Endothelial cell of umbilical vein (primary cell): Measurements from ENCODE around the gene TMEM151A. TPM values are rescaled to one million over a fixed set of nuclear protein-coding genes. Genes with fewer than 3 reads are reported as not detected.

Experiments used
- BruUV-seq: library from RNA; stranded (reverse); fragments of 400-500 nt; replicated peaks from 2 replicates; lab custom pipeline; 2021; lab: Mats Ljungman, UMichigan
- CTCF ChIA-PET: fragments of 300-600, 350-600 bp; sonication (Branson Sonifier 250); formaldehyde crosslinking; loops from one replicate; lab custom pipeline; 2021; ENCODE audit warnings: antibody characterized with exemption, inconsistent platforms; lab: Charles Lee
- POLR2A ChIA-PET: fragments of 300-600, 350-600 bp; sonication (Branson Sonifier 250); formaldehyde crosslinking; loops from one replicate; lab custom pipeline; 2021; ENCODE audit warnings: antibody characterized with exemption, inconsistent platforms; lab: Charles Lee
- DNase-seq: peaks from one replicate; pipeline ENCODE4 v3.0.0-alpha.2; 2011; ENCODE audit warnings: low read depth, low spot score
- FAIRE-seq: peaks from 2 replicates; lab custom pipeline; 2011; peaks lifted over from hg19 to GRCh38; lab: Jason Lieb, UNC
- H2AFZ ChIP-seq: 2 replicates; pipeline ENCODE4 v1.6.0; 2012; ENCODE audit warnings: low read depth, low read length, control low read depth, inconsistent platforms
- H3K27ac ChIP-seq: 2 replicates; pipeline ENCODE4 v1.5.1; 2011; ENCODE audit warnings: low read depth, mild to moderate bottlenecking, control low read depth, low read length, moderate library complexity; ENCODE audit not compliant: insufficient read depth
- H3K27me3 ChIP-seq, 2 experiments: 2 replicates each; pipeline versions ENCODE4 v1.6.0 to v1.6.1; 2011; ENCODE audit warnings: low read length in 2 of 2, mixed read lengths in 1 of 2; ENCODE audit not compliant: control insufficient read depth in 2 of 2, insufficient read depth in 2 of 2
- H3K36me3 ChIP-seq, 2 experiments: 2 replicates in 1 of 2; 3 replicates in 1 of 2; pipeline ENCODE4 v1.5.1; 2011; ENCODE audit warnings: low read length in 2 of 2, mild to moderate bottlenecking in 1 of 2, moderate library complexity in 1 of 2; ENCODE audit not compliant: control insufficient read depth in 2 of 2, insufficient read depth in 2 of 2; ENCODE audit errors: extremely low read depth in 1 of 2
- H3K4me1 ChIP-seq: 3 replicates; pipeline ENCODE4 v1.5.1; 2011; ENCODE audit warnings: mild to moderate bottlenecking, low read length; ENCODE audit not compliant: control insufficient read depth, insufficient read depth; ENCODE audit errors: extremely low read depth
- H3K4me2 ChIP-seq: 2 replicates; pipeline ENCODE4 v1.6.1; 2011; ENCODE audit warnings: low read length, control low read depth, mixed read lengths; ENCODE audit not compliant: insufficient read depth
- H3K4me3 ChIP-seq, 3 experiments: fragments of 200-600 bp in 1 of 3; sonication (generic), shearing (Covaris generic) in 1 of 3; replicated peaks in 1 of 3; 2 replicates each; pipeline ENCODE4 v1.5.1; 2011 to 2016; ENCODE audit warnings: control low read depth in 3 of 3, low read length in 3 of 3, mild to moderate bottlenecking in 2 of 3, inconsistent platforms in 1 of 3, low read depth in 1 of 3, moderate library complexity in 1 of 3; ENCODE audit not compliant: insufficient read depth in 1 of 3
- H3K79me2 ChIP-seq: 2 replicates; pipeline ENCODE4 v1.6.0; 2012; ENCODE audit warnings: low read length, inconsistent platforms; ENCODE audit not compliant: control insufficient read depth, insufficient read depth
- H3K9ac ChIP-seq: replicated peaks from 2 replicates; pipeline ENCODE3; 2011; ENCODE audit warnings: low read length, control low read depth; ENCODE audit not compliant: insufficient read depth; ENCODE audit errors: extremely low read depth
- H3K9me1 ChIP-seq: replicated peaks from 3 replicates; pipeline ENCODE4 v1.6.0; 2011; ENCODE audit warnings: mild to moderate bottlenecking, low read length; ENCODE audit not compliant: control insufficient read depth, insufficient read depth; ENCODE audit errors: extremely low read depth
- H3K9me3 ChIP-seq: replicated peaks from 2 replicates; pipeline ENCODE4 v1.5.1; 2012; ENCODE audit warnings: low read length, inconsistent platforms; ENCODE audit not compliant: control insufficient read depth, insufficient read depth
- H4K20me1 ChIP-seq: replicated peaks from 2 replicates; pipeline ENCODE3; 2011; ENCODE audit warnings: mild to moderate bottlenecking, low read length; ENCODE audit not compliant: control insufficient read depth, insufficient read depth; ENCODE audit errors: extremely low read depth
- EZH2 ChIP-seq: IDR thresholded peaks from 2 replicates; pipeline ENCODE4 v1.6.1; 2012; ENCODE audit warnings: borderline replicate concordance, low read depth, mild to moderate bottlenecking, moderate library complexity, low read length, inconsistent platforms; ENCODE audit not compliant: severe bottlenecking
- FOS ChIP-seq: IDR thresholded peaks from 2 replicates; pipeline ENCODE4 v1.6.1; 2011; ENCODE audit warnings: mild to moderate bottlenecking, low read length, moderate library complexity, borderline replicate concordance; ENCODE audit not compliant: insufficient read depth
- GATA2 ChIP-seq: IDR thresholded peaks from 2 replicates; pipeline ENCODE4 v1.7.0; 2011; ENCODE audit warnings: low read depth, mild to moderate bottlenecking, moderate library complexity, mixed read lengths, low read length; ENCODE audit not compliant: insufficient read length, insufficient read depth
- JUN ChIP-seq: IDR thresholded peaks from 2 replicates; pipeline ENCODE4 v1.6.1; 2011; ENCODE audit warnings: borderline replicate concordance, low read depth; ENCODE audit not compliant: insufficient read length, insufficient read depth
- MYC ChIP-seq: IDR thresholded peaks from one replicate; pipeline ENCODE4 v1.6.1; 2011; ENCODE audit warnings: mild to moderate bottlenecking, low read depth, low read length
- POLR2A ChIP-seq: IDR thresholded peaks from 2 replicates; pipeline ENCODE4 v1.6.1; 2012; ENCODE audit warnings: low read depth, mild to moderate bottlenecking, control low read depth, low read length
- POLR2AphosphoS5 ChIP-seq: IDR thresholded peaks from 2 replicates; pipeline ENCODE4 v1.6.1; 2012; ENCODE audit warnings: low read depth, mild to moderate bottlenecking, control low read depth, low read length, moderate library complexity; ENCODE audit not compliant: insufficient read depth
- dilution Hi-C: fragments of 300-500 bp; cut with MboI; formaldehyde crosslinking; loops from one replicate; pipeline ENCODE4 v1.15.0; 2019; ENCODE audit warnings: low sequenced_read_pairs; ENCODE audit not compliant: extremely low pct_ligation_motif_present
- intact Hi-C: fragments of 100-400 bp; cut with micrococcal nuclease; formaldehyde crosslinking; loops from one replicate; pipeline ENCODE4 v1.10.0; 2022
- polyA plus RNA-seq, 4 experiments: library from polyadenylated mRNA; depleted of rRNA in 3 of 4; stranded (reverse) in 3 of 4; unstranded in 1 of 4; fragments of >200 nt; gene quantifications; 2 replicates each; pipeline versions ENCODE4 v1.2.1 to v1.2.3, GENCODE V29; 2011 to 2012; ENCODE audit warnings: missing spikeins in 1 of 4
- total RNA-seq: library from RNA; stranded (reverse); gene quantifications from 2 replicates; pipeline ENCODE4 v1.2.3, GENCODE V29; 2021
- TF ChIP-seq, protein P1 (sequence below): IDR thresholded peaks from 2 replicates; pipeline ENCODE4 v1.6.1; 2011; ENCODE audit not compliant: insufficient read depth, insufficient read length
- TF ChIP-seq, protein P2 (sequence below), 2 donors: IDR thresholded peaks; 1 replicate in 1 of 2; 2 replicates in 1 of 2; pipeline ENCODE4 v1.5.1; 2011; ENCODE audit warnings: low read length in 2 of 2, mild to moderate bottlenecking in 2 of 2, moderate library complexity in 2 of 2, control low read depth in 1 of 2, inconsistent platforms in 1 of 2, low read depth in 1 of 2; ENCODE audit not compliant: insufficient read depth in 1 of 2; ENCODE audit errors: extremely low read depth in 1 of 2

Gene TMEM151A
- total and polyA plus RNA-seq, 2 donors (not counting 3 experiments of a cell fraction or from before 2014, with no cell fraction given) = not detected

DNA sequence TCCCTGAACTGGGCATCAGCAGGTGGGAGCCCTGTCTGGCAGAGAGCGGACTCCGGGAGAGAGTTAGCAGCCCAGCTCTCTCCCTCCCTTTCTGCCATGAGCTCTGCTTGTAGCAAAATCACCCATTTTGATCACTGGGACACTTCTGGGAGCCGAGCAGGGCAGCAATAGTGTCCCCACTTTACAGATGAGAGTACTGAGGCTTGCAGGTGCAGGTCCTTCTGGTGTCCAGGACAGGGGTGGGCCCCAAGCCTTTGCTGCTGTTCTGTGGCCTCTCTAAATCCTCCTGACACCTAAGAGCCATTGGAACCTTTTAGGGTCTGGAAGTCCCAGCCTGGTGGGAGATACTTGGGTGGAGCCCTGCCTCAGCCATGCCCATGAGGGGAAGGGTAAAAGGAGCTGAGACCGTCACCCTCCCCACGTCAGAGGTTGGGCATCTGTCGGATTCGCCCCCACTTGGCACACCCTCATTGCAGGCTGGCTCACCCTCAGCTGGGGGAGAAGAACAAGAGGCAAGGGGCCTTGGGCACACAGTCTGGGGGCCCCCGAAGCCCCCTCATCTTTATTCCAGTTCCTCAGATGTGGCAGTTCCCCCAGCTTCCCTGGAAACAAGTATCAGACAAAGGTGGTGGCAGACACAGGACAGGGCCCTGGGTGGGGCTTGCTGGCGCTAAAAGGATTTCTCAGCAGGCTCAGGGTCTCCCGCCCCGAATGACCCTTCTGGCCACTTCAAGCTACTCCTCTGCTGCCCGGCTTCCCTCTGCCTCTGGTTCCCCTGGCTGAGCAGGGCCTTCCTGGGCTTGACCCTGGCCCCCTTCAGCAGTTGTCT is 40.1 kb downstream of the TMEM151A start:
- Histone ChIP-seq H4K20me1 (no peaks in the 10 kb centered on the region), H3K79me2 (no peaks in the 10 kb centered on the region), H3K4me2 (no peak overlapping the region), H3K4me1 (peaks cover 18% of the 10 kb centered on the region), H3K27ac (no peak overlapping the region), H3K36me3 (no peaks in the 10 kb centered on the region), H3K4me3 (no peak overlapping the region), H3K9me3 (no peaks in the 10 kb centered on the region), H3K9me1 (no peaks in the 10 kb centered on the region), H2AFZ (no peak overlapping the region), H3K9ac (no peak overlapping the region), H3K27me3 (no peaks in the 10 kb centered on the region)
- intact Hi-C loops (no loop called here), dilution Hi-C loops (no loop called here)
- no TSS peak for BruUV-seq
- TF ChIP-seq JUN (no peak), FOS (no peak), EZH2 (no peak), POLR2AphosphoS5 (no peak), POLR2A (no peak), GATA2 (no peak), MYC (no peak)
- TF ChIP-seq, protein P1, sequence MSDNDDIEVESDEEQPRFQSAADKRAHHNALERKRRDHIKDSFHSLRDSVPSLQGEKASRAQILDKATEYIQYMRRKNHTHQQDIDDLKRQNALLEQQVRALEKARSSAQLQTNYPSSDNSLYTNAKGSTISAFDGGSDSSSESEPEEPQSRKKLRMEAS = no peak
- TF ChIP-seq, protein P2, sequence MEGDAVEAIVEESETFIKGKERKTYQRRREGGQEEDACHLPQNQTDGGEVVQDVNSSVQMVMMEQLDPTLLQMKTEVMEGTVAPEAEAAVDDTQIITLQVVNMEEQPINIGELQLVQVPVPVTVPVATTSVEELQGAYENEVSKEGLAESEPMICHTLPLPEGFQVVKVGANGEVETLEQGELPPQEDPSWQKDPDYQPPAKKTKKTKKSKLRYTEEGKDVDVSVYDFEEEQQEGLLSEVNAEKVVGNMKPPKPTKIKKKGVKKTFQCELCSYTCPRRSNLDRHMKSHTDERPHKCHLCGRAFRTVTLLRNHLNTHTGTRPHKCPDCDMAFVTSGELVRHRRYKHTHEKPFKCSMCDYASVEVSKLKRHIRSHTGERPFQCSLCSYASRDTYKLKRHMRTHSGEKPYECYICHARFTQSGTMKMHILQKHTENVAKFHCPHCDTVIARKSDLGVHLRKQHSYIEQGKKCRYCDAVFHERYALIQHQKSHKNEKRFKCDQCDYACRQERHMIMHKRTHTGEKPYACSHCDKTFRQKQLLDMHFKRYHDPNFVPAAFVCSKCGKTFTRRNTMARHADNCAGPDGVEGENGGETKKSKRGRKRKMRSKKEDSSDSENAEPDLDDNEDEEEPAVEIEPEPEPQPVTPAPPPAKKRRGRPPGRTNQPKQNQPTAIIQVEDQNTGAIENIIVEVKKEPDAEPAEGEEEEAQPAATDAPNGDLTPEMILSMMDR (IDR thresholded peaks at IDR 0.05; ENCODE audit: extremely low read depth in 1 of 2, insufficient read depth in 1 of 2, low read depth in 1 of 2, low read length in 2 of 2) = no peak
- ChIA-PET CTCF (interaction anchor here (8.7 kb wide), 1 partner anchor 18 kb away, joined by 225 read pairs; the partner anchor contains the start of gene CD248), POLR2A (no interaction called here)
- no peak for DNase-seq
- no peak for FAIRE-seq
